ENCODE measurements around the gene H19.

The H19 gene

GRCh38 chr11:1997755-1998154, at the start of gene H19:
Gene H19, minus strand, starts transcription at chr11:1997842.
- DNase-seq, result no peak

DNA sequence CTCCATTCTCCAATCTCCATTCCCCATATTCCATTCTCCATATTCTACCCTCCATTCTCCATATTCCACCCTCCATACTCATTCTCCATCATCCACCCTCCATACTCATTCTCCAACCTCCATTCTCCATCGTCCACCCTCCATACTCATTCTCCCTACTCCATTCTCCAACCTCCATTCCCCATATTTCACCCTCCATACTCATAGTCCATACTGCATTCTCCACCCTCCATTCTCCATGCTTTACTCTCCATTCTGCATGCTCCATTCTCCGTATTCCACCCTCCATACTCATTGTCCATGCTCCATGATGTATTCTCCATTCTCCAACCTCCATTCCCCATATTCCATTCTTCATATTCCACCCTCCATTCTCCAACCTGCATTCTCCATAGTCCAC, 44.3 kb upstream of the H19 start:
- DNase-seq, result no peak

DNA sequence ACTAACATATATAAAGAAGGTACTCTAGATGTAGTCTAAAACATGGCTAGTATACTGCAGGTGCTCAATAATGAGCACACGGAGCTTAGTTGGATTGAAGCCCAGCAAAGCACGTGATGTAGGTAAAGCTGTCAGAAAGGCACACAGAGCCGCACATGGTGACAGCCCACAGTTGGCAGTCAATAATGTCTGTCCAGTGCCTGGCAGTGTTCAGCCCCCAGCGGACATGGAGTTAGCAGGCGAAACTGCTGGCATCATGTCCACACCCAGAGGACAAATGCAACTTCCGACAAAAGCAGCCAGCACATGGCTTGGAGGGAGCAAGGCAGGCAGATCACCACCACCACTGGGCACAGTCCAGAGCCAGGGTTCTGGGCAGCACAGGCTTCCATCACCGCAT, 43.5 kb upstream of the H19 start:
- DNase-seq, result no peak

GRCh38 chr11:2039198-2039759, 41.6 kb upstream of the H19 start:
- no peak for DNase-seq

DNA sequence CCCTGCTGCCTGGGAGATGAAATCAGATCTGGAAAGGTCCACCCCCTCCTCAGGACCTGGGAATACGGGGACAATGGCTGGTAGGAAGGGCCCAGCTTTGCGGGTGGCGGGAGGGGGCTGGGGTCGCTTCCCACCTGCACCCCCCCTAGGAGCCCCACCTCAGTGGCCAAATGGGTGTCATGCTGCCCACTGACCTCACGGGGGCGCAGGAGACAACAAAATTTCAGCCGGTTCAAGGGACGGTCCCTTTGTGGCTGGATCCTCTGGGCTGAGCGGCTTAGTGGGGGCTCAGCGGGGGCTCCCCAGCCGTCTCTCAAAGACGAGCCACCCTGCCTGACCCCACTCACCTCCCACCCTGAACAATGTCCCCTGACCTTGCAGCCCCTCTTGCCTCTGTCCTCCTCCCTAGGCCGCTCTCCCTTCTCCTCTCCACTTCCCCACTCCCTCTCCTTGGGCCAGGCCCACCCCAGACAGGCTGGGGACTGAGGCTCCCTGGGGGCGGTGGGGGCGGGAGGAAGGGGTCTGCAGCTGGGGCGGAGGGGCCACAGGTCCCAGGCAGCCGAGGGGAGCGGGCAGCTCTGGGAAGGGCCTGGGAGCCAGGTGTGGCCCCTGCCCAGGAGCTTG, 39.3 kb upstream of the H19 start:
- DNase-seq, result no peak

DNA sequence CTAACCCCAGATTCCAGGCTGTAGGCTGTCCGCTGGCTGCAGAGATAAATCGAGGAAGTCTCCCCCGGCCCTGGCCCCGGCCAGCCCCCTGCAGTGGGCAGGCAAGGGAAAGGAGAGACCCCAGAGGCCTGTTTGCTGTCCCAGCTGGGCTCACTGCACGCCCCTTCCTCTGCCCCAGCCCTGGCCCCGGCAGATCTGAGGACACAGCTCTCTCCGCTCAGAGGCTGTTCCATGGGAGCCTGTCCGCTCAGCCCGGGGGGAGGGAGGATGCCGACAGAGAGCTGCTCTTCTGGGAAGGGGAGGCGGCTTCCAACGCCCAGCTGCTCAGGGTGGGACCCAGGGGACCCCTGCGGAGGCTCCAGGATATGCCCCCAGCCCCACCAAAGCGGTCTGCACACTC, 37.7 kb upstream of the H19 start:
- DNase-seq, result no peak

DNA sequence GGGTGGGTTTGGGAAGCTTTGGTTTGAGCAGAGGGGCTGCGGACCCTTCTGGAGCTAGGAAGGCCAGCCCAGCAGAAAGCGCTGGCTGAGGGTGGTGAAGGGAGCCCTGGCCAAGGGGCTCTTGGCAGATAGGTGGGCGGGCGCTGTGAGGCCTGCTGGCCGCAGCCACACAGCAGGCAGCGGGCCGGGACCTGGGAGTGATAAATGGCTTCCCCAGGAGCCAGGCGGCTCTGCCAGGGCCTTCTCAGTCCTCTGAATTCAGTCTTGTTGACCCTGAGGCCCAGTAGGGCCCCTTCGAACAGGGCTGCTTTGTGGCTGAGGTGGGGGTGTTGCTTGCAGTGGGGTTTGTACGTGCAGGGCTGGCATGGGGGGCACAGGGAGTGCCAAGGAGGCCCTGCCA, 33.4 kb upstream of the H19 start:
- no peak for DNase-seq

DNA sequence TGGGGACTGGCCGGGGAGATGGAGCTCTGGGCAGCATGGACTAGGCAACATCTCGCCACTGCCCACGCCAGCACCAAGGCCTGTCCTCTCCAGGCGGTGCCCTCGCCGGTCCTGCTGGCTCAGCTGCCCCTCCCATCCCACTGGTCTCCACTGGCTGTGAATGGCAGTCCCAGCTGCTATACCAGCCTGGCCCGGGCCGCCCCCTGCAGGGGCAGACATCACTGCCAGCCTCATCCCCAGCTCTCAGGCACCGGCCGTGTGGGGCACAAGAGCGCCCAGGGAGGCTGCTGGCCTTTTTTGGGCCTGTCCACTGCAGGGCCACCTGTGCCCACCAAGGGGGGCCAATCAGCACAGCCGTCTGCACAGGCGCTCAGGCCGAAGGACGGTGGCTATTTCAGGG, 30.1 kb upstream of the H19 start:
- DNase-seq, result no peak

DNA sequence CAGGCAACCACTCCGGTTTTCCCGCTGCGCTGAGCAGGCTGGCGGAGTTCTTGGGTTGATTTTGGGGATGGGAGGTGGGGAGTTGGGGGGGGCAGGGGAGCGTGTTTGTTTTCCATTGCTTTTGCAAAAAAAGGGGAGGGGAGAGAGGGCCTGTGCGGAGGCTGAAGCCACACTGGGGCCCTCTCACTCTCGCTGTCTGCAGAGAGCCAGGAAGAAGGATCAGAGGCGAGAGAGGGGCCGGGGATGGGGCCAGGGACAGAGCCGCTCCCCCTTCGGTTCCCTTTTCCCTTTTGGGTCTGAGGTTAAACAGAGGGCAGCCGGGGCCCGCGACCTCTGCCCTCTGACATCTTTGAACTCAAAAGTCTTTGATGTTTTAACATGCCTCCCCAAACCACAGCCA, 17.4 kb upstream of the H19 start:
- no peak for DNase-seq

DNA sequence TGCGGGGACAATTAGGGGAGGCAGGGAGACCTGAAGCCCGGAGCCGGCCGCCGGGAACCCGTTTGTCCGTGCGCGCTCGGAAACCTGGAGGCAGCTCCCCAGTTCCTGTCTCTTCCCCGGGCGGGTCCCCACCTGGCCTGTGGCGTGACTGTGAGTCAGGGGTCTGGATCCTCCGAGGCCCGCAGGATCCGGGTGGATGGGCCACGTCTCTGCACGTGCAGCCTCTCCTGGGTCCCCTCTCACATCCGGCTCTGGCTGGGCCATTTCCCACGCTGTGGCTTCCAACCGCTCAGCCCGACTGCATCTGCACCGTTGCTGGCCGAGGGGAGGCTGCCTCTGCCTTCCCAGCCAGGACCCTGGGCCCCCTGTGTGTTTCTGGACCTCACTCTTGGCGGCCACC, 14.8 kb upstream of the H19 start:
- no peak for DNase-seq

- no peak for DNase-seq
These were observed 6.8 kb upstream of the H19 start for GRCh38 chr11:2004466-2004865.

- no peak for DNase-seq
These were observed 5.2 kb upstream of the H19 start for GRCh38 chr11:2002807-2003206.

DNA sequence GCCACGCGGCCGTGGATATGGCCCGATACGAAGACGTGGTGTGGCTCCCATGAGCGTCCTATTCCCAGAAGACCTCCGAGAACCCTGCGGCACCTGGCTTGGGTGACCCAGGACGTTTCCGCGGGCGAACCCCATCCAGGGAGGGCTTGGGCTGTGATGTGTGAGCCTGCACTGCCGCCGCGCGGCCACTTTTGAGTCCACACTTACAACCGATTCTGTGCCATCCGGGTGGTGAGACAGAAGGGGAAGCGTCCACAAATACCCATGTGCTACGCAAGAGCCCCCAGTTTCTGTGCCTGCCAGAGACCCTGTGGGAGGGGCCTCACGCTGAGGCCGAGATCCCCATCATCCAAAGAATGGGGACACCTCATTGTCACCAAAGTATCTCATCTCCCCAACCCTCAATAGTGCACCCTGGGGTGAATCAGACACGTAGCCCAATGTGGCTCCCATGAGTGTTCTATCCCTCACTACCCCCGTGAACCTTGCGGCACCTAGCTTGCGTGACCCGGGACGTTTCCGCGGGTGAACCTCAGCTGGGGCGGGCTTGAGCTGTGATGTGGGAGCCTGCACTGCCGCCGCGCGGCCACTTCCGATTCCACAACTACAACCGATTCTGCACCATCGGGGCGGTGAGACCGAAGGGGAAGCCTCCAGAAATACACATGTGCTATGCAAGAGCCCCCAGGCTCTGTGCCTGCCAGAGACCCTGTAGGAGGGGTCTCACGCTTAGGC, 4.6 kb upstream of the H19 start:
- no peak for DNase-seq

DNA sequence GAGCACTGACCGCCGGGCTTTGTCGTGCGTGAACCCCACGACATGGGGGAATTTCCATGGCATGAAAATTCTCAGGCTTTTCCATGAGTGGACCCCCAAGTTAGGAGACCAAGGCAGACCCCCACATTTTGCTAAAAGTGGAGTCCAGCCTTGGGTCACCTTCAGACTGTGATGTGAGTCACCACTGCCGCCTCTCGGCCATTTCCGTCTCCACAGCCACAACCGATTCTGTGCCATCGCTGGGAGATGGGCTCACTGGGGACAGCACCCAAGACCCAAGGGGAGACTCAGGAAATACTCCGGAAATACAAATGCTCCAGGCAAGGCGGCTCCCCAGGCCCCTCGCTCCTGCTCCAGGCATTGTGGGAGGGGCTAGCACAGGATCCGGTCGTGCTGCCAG, 1.2 kb upstream of the H19 start:
- DNase-seq, result no peak

DNA sequence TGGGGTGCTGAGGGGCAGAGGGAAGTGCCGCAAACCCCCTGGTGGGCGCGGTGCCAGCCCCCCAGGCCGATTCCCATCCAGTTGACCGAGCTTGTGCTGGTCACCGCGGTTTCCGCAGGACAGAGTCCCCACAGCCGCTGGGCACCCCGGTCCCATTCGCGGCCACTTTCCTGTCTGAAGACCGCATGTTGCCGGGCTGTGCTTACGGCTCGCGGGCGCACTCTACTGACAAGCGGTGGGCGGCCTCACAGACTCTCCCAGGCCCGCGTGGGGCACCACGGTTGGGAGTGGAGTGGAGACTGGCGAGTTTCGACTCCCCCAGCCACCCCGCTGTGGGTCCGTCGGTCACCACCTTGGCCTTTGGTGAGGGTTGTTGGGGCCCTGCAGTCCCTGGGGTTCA, 648 bp upstream of the H19 start:
- DNase-seq, result no peak

GRCh38 chr11:1994121-1994520, 3.5 kb downstream of the H19 start:
- no peak for DNase-seq

- no peak for DNase-seq
These were observed 5.5 kb downstream of the H19 start for GRCh38 chr11:1992111-1992510.

- no peak for DNase-seq
These were observed 6.6 kb downstream of the H19 start for GRCh38 chr11:1990872-1991578.

- DNase-seq, result no peak
These were observed 7.7 kb downstream of the H19 start for GRCh38 chr11:1989953-1990352.

- no peak for DNase-seq
These were observed 8.8 kb downstream of the H19 start for GRCh38 chr11:1988667-1989317.

DNA sequence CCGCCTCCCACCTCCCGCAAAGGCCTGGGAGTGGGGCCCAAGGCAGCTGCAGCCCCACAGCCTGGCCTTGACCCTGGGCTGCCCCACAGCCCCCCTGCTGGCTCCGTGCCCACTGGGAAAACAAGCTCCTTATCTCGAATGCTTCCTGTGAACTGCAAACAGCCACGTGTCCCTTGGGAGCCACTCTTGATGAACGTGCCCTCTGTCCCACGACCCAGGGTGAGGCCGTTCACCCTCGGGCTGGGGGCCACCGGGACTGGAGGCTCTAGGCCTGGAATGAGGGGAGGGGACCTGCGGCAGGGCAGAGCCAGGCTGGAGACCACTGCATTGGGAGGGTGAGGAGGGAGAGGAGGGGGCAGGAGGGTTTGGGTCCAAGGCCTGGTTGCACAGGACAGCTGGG, 9.5 kb downstream of the H19 start:
- DNase-seq, result no peak

- no peak for DNase-seq
These were observed 10.6 kb downstream of the H19 start for GRCh38 chr11:1987024-1987423.

DNA sequence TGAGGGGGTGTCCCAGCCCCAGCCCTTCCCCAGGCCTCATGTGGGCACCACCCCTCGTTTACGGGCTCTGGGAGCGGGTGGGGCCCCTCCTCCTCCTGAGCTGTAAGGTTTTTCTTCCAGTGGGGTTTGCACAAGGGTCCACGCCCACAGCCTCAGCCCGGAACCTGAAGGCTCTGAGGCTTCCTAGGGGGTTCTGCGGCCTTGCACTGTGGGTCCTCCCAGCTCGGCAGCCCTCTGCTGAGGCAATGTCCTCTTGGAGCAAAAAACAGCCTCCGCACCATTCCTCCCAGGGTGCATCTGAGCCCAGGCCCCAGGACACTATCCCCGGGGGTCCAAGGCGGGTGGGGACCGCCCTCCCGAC, 14.1 kb downstream of the H19 start:
- DNase-seq, result no peak
